ENCODE data around the gene SLC9A2.

The SLC9A2 gene

GRCh38 chr2:102674836-102675235 lies 55.5 kb downstream of the SLC9A2 start:
- DNase-seq (ENCODE audit: low spot score) = no peak

- DNase-seq (ENCODE audit: low spot score) = no peak
These were observed 58.2 kb downstream of the SLC9A2 start for GRCh38 chr2:102677244-102678215.

- no peak for DNase-seq (ENCODE audit: low spot score)
These were observed 59.1 kb downstream of the SLC9A2 start for GRCh38 chr2:102678442-102678841.

- DNase-seq (ENCODE audit: low spot score) = no peak
These were observed 67.4 kb downstream of the SLC9A2 start for GRCh38 chr2:102686479-102687439.

GRCh38 chr2:102690012-102690411 lies 70.7 kb downstream of the SLC9A2 start:
- no peak for DNase-seq (ENCODE audit: low spot score)

GRCh38 chr2:102696463-102696862 lies 77.1 kb downstream of the SLC9A2 start:
- DNase-seq (ENCODE audit: low spot score) = no peak

GRCh38 chr2:102698369-102699111 lies 79.2 kb downstream of the SLC9A2 start:
- no peak for DNase-seq (ENCODE audit: low spot score)

GRCh38 chr2:102703305-102703704 lies 84.0 kb downstream of the SLC9A2 start:
- DNase-seq (ENCODE audit: low spot score) = no peak

- DNase-seq (ENCODE audit: low spot score) = peak; percentile 38
These were observed 84.4 kb downstream of the SLC9A2 start for GRCh38 chr2:102703748-102704147.

GRCh38 chr2:102704531-102704930 lies 85.2 kb downstream of the SLC9A2 start:
- no peak for DNase-seq (ENCODE audit: low spot score)

GRCh38 chr2:102707796-102708695 lies 88.7 kb downstream of the SLC9A2 start:
- no peak for DNase-seq (ENCODE audit: low spot score)

- no peak for DNase-seq (ENCODE audit: low spot score)
These were observed 89.7 kb downstream of the SLC9A2 start for GRCh38 chr2:102708847-102709559.

- DNase-seq (ENCODE audit: low spot score) = no peak
These were observed 98.1 kb downstream of the SLC9A2 start for GRCh38 chr2:102717308-102718018.

- DNase-seq (ENCODE audit: low spot score) = no peak
These were observed 99.3 kb downstream of the SLC9A2 start for GRCh38 chr2:102718387-102719316.

GRCh38 chr2:102724016-102724490 lies 104.7 kb downstream of the SLC9A2 start:
- DNase-seq (ENCODE audit: low spot score) = no peak

GRCh38 chr2:102724553-102724952 lies 105.2 kb downstream of the SLC9A2 start:
- no peak for DNase-seq (ENCODE audit: low spot score)

GRCh38 chr2:102726128-102727087 lies 107.1 kb downstream of the SLC9A2 start:
- DNase-seq (ENCODE audit: low spot score) = peak; percentile 3

All from pons (tissue), 1 donor.